ENCODE measurements around the gene RABEP2. TPM values are rescaled to one million over a fixed set of nuclear protein-coding genes. Genes with fewer than 3 reads are reported as not detected.

The RABEP2 gene
- total RNA-seq, 1 donor from 2014 or later: 23.3 TPM

DNA sequence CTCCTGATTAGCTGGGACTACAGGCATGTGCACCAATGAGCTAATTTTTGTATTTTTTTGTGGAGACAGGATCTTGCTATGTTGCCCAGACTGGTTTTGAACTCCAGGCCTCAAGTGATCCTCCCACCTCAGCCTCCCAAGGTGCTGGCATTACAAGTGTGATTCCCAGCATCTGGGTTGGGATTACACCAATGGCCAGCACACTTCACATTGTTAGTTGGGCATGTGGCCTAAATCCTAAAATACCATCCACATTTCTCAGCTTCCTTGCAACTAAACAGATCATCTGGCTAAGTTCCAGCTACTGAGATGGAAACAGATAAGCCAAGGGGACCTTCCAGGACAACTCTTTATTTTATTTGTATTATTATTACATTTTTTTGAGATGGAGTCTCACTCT is 9.9 kb downstream of the RABEP2 start:
- Mint-ChIP-seq H3K9me3 (no peaks in the 10 kb centered on the region), H3K27ac (no peak overlapping the region), H3K4me3 (no peak overlapping the region), H3K36me3 (peaks cover 14% of the 10 kb centered on the region), H3K4me1 (ENCODE audit: unreplicated experiment) (no peaks in the 10 kb centered on the region), H3K27me3 (no peaks in the 10 kb centered on the region)
- no peak for DNase-seq (ENCODE audit: extremely low spot score, unreplicated experiment)
- TF ChIP-seq, protein P1, sequence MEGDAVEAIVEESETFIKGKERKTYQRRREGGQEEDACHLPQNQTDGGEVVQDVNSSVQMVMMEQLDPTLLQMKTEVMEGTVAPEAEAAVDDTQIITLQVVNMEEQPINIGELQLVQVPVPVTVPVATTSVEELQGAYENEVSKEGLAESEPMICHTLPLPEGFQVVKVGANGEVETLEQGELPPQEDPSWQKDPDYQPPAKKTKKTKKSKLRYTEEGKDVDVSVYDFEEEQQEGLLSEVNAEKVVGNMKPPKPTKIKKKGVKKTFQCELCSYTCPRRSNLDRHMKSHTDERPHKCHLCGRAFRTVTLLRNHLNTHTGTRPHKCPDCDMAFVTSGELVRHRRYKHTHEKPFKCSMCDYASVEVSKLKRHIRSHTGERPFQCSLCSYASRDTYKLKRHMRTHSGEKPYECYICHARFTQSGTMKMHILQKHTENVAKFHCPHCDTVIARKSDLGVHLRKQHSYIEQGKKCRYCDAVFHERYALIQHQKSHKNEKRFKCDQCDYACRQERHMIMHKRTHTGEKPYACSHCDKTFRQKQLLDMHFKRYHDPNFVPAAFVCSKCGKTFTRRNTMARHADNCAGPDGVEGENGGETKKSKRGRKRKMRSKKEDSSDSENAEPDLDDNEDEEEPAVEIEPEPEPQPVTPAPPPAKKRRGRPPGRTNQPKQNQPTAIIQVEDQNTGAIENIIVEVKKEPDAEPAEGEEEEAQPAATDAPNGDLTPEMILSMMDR (conservative IDR thresholded peaks at IDR 0.05): no peak

DNA sequence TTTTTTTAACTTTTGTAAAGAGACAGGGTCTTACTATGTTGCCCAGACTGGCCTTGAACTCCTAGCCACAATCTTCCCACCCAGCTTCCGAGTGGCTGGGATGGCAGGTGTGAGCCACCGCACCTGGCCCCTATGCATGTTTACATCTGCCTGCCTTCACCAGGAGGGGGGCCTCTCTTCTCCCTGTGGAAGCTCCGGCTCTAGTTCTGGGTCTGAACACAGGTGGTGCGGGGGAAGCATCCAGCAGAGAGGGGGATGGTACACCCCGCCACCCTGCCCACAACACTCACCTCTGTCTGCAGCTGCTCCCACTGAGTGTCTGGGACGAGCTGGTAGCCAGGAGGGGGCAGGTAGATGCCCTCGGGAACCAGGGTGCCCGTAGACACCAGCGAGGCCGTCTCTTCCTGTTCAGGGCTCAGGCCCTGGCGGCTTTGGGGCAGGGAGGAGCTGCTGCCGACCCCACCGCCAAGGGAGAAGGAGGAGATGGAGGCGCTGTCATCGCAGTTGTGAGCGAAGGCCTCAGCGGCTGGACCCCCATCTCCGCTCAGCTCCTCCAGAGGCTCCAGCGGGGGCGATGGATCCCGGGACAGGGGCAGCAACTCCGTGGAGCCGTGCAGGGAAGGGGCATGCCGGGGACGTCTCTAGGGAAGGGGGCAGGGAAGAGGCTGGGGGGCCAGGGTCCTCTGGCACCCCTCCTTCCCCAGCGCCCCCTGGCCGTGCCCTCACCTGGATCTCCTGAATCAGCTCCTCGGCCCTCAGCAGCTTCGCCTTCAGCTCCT is 10.9 kb downstream of the RABEP2 start:
- H3K4me3 Mint-ChIP-seq: no peak overlapping the region
- no peaks in the 10 kb centered on the region for H3K4me1 Mint-ChIP-seq (ENCODE audit: unreplicated experiment)
- H3K36me3 Mint-ChIP-seq: peaks cover 9% of the 10 kb centered on the region
- DNase-seq (ENCODE audit: extremely low spot score, unreplicated experiment): no peak
- no peaks in the 10 kb centered on the region for H3K9me3 Mint-ChIP-seq
- TF ChIP-seq, protein P1 (conservative IDR thresholded peaks at IDR 0.05): no peak
- H3K27me3 Mint-ChIP-seq: no peaks in the 10 kb centered on the region
- no peak overlapping the region for H3K27ac Mint-ChIP-seq

DNA sequence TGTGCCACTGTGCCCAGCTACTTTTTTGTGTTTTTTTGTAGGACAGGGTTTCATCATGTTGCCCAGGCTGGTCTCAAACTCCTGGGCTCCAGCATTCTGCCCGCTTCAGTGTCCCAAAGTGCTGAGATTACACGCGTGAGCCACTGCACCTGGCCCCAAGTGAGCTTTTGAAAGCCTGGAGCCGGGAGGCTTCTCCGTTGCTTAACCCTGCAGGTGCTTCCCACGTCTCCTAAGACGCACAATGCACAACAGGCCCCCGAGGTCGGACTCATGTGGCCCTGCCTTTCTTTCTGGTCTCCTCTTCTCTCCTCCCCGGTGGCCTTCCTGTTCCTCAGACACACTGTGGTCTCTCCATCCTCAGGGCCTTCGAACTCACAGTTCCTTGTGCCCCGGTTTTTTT is 12.5 kb downstream of the RABEP2 start:
- H3K4me1 Mint-ChIP-seq (ENCODE audit: unreplicated experiment): no peaks in the 10 kb centered on the region
- H3K27me3 Mint-ChIP-seq: no peaks in the 10 kb centered on the region
- no peak overlapping the region for H3K4me3 Mint-ChIP-seq
- TF ChIP-seq, protein P1 (conservative IDR thresholded peaks at IDR 0.05): no peak
- H3K9me3 Mint-ChIP-seq: no peaks in the 10 kb centered on the region
- no peak overlapping the region for H3K27ac Mint-ChIP-seq
- H3K36me3 Mint-ChIP-seq: peaks cover 9% of the 10 kb centered on the region
- no peak for DNase-seq (ENCODE audit: extremely low spot score, unreplicated experiment)

DNA sequence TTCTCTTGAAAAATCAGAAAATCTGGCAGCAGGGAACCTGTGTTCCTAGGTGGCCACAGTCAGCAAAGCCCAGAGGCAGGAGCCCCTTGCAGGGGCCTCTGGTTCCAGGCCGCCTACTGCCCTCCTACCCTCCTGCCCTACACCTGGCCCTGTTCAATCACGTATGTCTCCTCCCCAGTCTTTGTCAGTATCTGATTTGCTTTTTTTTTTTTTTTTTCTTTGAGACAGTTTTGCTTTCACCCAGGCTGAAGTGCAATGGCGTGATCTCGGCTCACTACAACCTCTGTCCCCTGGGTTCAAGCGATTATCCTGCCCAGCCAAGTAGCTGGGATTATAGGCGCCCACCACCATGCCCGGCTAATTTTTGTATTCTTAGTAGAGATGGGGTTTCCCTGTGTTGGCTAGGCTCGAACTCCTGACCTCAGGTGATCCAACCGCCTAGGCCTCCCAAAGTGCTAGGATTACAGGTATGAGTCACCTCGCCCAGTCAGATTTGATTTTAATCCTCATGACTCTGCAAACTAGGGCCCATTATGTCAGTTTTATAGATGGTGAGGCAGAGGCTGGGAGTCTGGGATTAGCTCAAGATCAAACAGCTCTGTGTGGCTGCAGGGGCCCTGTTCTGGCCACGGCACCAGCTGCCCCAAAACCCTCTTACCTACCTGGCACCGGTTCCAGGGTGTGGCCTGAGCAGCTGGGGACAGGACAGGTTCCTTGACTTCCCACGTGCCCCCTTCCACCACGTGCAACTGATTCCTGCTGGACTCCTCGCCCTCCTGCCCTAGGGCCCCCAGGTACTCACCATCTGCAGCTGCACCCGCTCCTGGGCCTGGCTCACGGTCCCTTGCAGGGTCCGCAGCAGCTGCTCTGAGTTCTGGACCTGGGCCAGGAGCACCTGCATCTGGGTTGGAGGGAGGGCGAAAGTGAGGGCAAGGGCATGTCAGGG is 14.7 kb downstream of the RABEP2 start:
- no peak for DNase-seq (ENCODE audit: extremely low spot score, unreplicated experiment)
- no peak overlapping the region for H3K27ac Mint-ChIP-seq
- TF ChIP-seq, protein P1 (conservative IDR thresholded peaks at IDR 0.05): no peak
- no peaks in the 10 kb centered on the region for H3K9me3 Mint-ChIP-seq
- no peaks in the 10 kb centered on the region for H3K4me1 Mint-ChIP-seq (ENCODE audit: unreplicated experiment)
- no peaks in the 10 kb centered on the region for H3K27me3 Mint-ChIP-seq
- no peak overlapping the region for H3K4me3 Mint-ChIP-seq
- H3K36me3 Mint-ChIP-seq: peaks cover 3% of the 10 kb centered on the region

DNA sequence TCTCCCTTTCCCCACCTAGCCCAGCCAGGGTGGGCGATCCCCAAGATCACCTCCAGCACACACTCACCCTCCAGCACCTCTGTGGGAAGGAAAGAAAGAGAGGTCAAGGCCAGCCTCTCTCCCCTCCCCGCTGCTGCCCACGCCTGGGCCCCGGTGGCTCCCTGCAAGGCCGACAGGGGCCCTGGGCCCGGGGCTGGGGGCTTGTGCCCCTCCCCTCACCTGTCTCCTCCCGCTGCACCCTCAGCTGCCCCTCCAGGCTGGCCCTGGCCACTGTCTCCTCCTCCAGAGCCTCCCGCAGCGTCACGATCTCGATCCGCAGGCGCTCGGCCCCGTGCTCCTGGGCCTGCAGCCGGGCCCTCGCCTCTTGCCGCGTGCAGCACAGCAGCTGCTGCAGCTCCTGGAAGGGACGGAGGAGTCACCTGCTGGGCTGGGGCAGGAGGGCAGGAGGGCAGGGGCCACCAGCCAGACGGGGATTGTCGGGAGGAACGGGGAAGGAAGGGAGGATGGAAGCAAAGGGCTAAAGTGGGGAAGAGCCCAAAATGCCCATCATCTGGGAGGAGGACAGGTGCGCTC is 19.2 kb downstream of the RABEP2 start:
- no peak overlapping the region for H3K4me3 Mint-ChIP-seq
- no peaks in the 10 kb centered on the region for H3K36me3 Mint-ChIP-seq
- DNase-seq (ENCODE audit: extremely low spot score, unreplicated experiment): no peak
- no peaks in the 10 kb centered on the region for H3K27me3 Mint-ChIP-seq
- TF ChIP-seq, protein P1 (conservative IDR thresholded peaks at IDR 0.05): no peak
- no peak overlapping the region for H3K27ac Mint-ChIP-seq
- no peaks in the 10 kb centered on the region for H3K4me1 Mint-ChIP-seq (ENCODE audit: unreplicated experiment)
- no peaks in the 10 kb centered on the region for H3K9me3 Mint-ChIP-seq

Measured in type B pancreatic cell (in vitro differentiated cells).